ENCODE results near the gene EXOC3.
A peak's percentile ranks its signal among the peaks of the same experiment; 100 is the strongest.

The EXOC3 gene

GRCh38 chr5:426392-426976 is 16.5 kb upstream of the EXOC3 start:
- no peak for DNase-seq (ENCODE audit: low spot score)

GRCh38 chr5:427415-428087 is 15.4 kb upstream of the EXOC3 start:
- no peak for DNase-seq (ENCODE audit: low spot score)

GRCh38 chr5:428219-428618 is 14.8 kb upstream of the EXOC3 start:
- DNase-seq (ENCODE audit: low spot score) = no peak

GRCh38 chr5:428754-429452 is 14.1 kb upstream of the EXOC3 start:
- no peak for DNase-seq (ENCODE audit: low spot score)

GRCh38 chr5:429453-430188 is 13.4 kb upstream of the EXOC3 start:
- DNase-seq (ENCODE audit: low spot score) = peak; percentile 88

- DNase-seq (ENCODE audit: low spot score) = no peak
These were observed 12.6 kb upstream of the EXOC3 start for GRCh38 chr5:430214-430925.

- peak; percentile 70 for DNase-seq (ENCODE audit: low spot score)
These were observed 11.8 kb upstream of the EXOC3 start for GRCh38 chr5:431001-431710.

GRCh38 chr5:431711-432050 is 11.3 kb upstream of the EXOC3 start:
- no peak for DNase-seq (ENCODE audit: low spot score)

- DNase-seq (ENCODE audit: low spot score) = no peak
These were observed 10.6 kb upstream of the EXOC3 start for GRCh38 chr5:432201-432927.

- no peak for DNase-seq (ENCODE audit: low spot score)
These were observed 9.8 kb upstream of the EXOC3 start for GRCh38 chr5:432928-433791.

GRCh38 chr5:433836-434235 is 9.1 kb upstream of the EXOC3 start:
- DNase-seq (ENCODE audit: low spot score) = no peak

GRCh38 chr5:434443-435146 is 8.4 kb upstream of the EXOC3 start:
- DNase-seq (ENCODE audit: low spot score) = no peak

GRCh38 chr5:435156-435790 is 7.7 kb upstream of the EXOC3 start:
- DNase-seq (ENCODE audit: low spot score) = no peak

- DNase-seq (ENCODE audit: low spot score) = peak; percentile 64
These were observed 6.9 kb upstream of the EXOC3 start for GRCh38 chr5:435961-436640.

- no peak for DNase-seq (ENCODE audit: low spot score)
These were observed 6.4 kb upstream of the EXOC3 start for GRCh38 chr5:436641-436975.

- DNase-seq (ENCODE audit: low spot score) = no peak
These were observed 5.7 kb upstream of the EXOC3 start for GRCh38 chr5:437281-437771.

GRCh38 chr5:438481-438981 is 4.4 kb upstream of the EXOC3 start:
- DNase-seq (ENCODE audit: low spot score) = no peak

- no peak for DNase-seq (ENCODE audit: low spot score)
These were observed 3.8 kb upstream of the EXOC3 start for GRCh38 chr5:439181-439580.
